GM19240 (cell line): Measurements from ENCODE around the gene PNPO.

ENCODE experiments used
- DNase-seq: peaks from one replicate; pipeline ENCODE4 v3.0.0; 2011; ENCODE audit warnings: low spot score; ENCODE audit not compliant: insufficient read length

The PNPO gene

GRCh38 chr17:47949197-47949759 lies 7.9 kb downstream of the PNPO start:
- peak; percentile 58 for DNase-seq

DNA sequence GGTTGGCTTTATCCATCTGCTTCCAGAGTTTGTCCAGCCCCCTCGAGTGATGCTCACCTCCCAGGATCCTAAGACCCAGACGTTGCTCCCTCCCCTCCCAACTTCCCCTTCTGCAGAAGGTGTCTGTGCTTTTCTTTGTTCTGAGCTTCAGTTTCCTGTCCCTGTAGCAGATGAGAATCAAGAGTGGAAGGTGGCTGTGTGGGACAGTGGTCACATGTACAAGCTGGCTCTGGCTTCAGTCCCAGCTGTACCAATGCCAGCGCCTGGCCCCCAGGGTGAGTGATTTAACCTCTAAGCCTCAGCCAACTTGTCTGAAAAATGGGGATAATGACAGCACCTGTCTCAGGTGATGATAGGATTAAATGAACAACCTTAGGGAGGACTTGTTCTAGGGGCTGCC lies 8.6 kb downstream of the PNPO start:
- no peak for DNase-seq

- DNase-seq = no peak
These were observed 9.1 kb downstream of the PNPO start for GRCh38 chr17:47950448-47950847.

- DNase-seq = no peak
These were observed 11.0 kb downstream of the PNPO start for GRCh38 chr17:47952171-47953021.

GRCh38 chr17:47953909-47954308 lies 12.5 kb downstream of the PNPO start:
- no peak for DNase-seq

DNA sequence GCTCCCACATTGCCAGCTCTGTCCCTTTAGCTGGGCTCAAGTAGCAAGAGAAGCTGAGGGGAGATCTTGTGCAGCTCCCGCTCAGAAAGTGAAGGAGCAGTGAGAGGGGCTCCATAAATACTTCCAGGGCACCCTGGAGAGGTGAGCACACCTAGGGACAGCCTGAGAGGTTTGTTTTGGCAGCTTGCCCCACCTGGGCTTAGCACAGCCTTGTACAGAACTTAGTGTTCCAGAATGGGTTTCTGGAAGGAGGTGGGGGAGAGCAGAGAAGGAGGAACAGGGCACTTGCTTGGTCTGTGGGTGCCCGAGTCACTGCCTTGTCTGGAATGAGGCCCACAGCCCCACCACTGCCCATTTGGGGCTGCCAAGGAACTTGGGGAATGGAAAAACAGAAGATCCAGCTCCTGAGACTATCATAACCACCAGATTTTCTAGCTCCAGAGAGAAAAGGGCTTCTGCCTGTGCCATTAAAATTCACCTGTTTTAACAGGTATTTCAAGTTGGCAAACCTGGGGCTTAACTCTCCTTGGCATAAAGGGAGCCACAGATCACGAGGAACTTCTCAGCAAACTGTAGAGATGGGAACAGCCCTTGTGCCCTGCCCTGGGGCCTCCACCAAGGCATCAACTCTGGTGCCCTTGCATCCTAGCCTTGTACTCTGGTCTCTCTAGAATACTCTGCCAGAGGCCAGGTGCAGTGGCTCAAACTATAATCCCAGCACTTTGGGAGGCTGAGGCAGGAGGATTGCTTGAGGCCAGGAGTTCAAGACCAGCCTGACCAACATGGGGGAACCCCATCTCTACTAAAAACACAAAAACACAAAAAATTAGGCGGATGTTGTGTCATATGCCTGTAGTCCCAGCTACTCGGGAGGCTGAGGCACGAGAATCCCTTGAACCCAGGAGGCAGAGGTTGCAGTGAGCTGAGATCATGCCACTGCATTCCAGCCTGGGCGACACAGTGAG lies 14.4 kb downstream of the PNPO start:
- no peak for DNase-seq

- no peak for DNase-seq
These were observed 15.6 kb downstream of the PNPO start for GRCh38 chr17:47956791-47957590.

DNA sequence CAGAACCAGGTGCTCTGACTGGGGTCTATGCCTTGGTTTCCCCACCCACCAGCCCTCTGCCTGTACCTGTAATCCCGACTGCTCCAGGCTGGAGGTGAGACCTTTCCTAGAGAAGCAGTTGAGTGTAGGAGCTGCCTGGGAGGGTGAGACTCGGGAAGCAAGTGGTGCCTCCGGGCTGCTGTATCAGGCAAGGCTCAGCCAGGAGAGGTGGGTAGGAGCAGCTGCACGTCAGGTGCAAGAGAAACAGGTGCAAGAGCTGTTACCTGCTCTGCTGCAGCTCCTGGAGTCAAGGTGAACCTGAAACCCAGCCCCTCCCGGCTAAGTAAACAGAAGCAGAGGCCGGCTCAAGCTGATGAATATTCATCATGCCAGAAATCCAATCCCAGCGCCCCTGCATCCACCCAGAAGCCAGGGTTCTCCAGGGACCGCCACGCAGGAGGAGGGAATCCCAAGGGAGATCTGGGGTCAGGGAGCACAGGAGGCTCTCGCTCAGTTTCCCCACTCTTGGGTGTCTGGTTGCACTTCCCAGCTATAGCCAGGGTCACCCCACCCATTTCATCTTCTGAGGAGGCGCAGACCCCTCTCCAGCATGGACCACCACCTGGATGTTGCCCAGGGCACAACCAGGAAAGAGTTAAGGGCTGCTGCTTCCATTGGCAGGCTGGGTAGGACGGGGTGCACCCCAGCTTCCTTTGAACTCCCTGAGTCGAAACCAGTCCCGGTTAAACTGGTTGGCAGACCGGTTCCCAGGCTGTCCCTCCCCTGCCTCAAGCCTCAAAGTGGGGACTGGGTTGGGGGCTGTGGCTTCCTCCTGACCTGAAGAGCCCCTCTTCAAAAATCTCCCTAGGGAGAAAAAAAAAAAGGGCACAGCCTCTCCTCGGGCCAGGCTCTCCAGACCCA lies 16.5 kb downstream of the PNPO start, which contains the start of gene PRR15L:
PRR15L (minus strand) TSS at position 293 of the 900 bp plus-strand sequence. CDS start 4,649 bp downstream, outside the sequence.
- DNase-seq = no peak

- no peak for DNase-seq
These were observed 18.7 kb downstream of the PNPO start for GRCh38 chr17:47959825-47960655.

GRCh38 chr17:47961406-47961805 lies 20.0 kb downstream of the PNPO start:
- DNase-seq = no peak

- DNase-seq = no peak
These were observed 21.5 kb downstream of the PNPO start for GRCh38 chr17:47962901-47963300.

GRCh38 chr17:47964856-47965255 lies 23.5 kb downstream of the PNPO start:
- no peak for DNase-seq

DNA sequence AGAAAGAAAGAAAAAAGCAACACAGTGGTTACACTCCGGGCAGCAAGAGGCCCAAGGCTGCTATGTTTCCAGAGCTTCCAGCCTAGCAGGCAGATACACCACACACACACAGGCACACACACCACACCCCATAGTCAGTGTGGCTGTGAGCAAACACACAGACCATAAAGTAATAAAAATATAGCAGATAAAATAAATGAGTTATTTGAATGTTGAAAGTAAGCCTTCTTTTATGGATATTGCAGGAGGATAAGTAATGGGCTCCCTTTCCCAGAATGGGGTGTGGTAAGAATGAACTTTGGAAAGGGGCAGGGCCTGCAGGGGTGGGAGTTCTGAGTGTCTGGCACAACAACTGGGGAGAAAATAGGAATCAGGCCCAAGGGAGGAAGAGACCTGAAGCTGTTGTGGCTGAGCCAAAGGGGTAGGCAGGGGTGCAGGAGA lies 24.7 kb downstream of the PNPO start:
- no peak for DNase-seq

GRCh38 chr17:47967607-47968252 lies 26.4 kb downstream of the PNPO start:
- DNase-seq = no peak

GRCh38 chr17:47968836-47969235 lies 27.5 kb downstream of the PNPO start:
- DNase-seq = no peak

- DNase-seq = no peak
These were observed 28.8 kb downstream of the PNPO start for GRCh38 chr17:47969930-47970724.

DNA sequence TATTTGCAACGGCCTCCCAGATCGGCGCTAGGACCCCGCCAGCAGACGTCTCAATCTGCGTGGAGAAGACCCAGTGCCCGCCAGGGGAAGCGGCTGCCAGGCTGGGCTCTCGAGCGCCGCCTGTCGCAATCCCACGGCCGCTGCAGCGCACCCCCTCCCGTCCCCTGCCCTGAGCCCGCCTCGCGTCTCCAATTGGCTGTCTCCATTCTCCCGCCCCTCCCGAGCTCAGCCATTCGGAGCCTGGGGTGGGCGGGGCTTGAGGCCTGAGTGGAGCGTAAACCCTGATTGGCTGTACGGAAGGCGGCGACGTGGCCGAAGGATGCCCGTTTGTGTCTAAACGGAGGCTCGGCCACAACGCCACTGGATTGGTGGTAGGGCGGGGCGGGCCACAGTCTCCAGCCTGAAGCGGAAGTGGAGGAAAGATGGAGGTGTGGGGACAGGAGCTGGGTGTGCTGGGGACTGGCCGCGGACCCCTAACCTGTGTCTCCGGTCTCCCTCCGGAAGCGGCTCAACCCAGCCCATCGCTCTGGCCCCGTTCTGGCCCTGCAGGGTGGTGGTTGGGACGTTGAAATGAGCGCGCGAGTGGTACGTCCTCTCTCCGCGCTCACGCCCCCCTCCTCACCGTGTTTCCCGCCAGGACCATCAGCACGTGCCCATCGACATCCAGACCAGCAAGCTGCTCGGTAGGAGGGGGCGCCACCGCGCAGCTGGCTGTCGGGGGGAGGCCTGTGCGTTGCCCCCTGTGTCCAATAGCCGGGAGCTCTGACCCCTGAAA lies 29.5 kb downstream of the PNPO start, which contains the start of gene CDK5RAP3:
CDK5RAP3 (plus strand) TSS at position 389 of the 775 bp plus-strand sequence; CDS start at position 423, 34 bp downstream.
- DNase-seq = peak; percentile 94
